ENCODE data around the gene CBLN1.

The CBLN1 gene

GRCh38 chr16:49281480-49281842, at the start of gene CBLN1:
Gene CBLN1 (minus strand): TSS chr16:49281838. CDS start chr16:49281465, 373 bp downstream.
- DNase-seq (ENCODE audit: low spot score), result no peak

- DNase-seq (ENCODE audit: low spot score), result peak; percentile 92
Observed at GRCh38 chr16:49330562-49331201, 49.0 kb upstream of the CBLN1 start.

- DNase-seq (ENCODE audit: low spot score), result no peak
Observed at GRCh38 chr16:49328325-49328724, 46.7 kb upstream of the CBLN1 start.

- no peak for DNase-seq (ENCODE audit: low spot score)
Observed at GRCh38 chr16:49327466-49327865, 45.8 kb upstream of the CBLN1 start.

GRCh38 chr16:49324703-49325102, 43.1 kb upstream of the CBLN1 start:
- DNase-seq (ENCODE audit: low spot score), result peak; percentile 68

- DNase-seq (ENCODE audit: low spot score), result peak; percentile 66
Observed at GRCh38 chr16:49315602-49316001, 34.0 kb upstream of the CBLN1 start.

- DNase-seq (ENCODE audit: low spot score), result peak; percentile 91
Observed at GRCh38 chr16:49312389-49312985, 30.8 kb upstream of the CBLN1 start.

- DNase-seq (ENCODE audit: low spot score), result peak; percentile 51
Observed at GRCh38 chr16:49311823-49312222, 30.2 kb upstream of the CBLN1 start.

GRCh38 chr16:49307176-49307575, 25.5 kb upstream of the CBLN1 start:
- DNase-seq (ENCODE audit: low spot score), result no peak

- DNase-seq (ENCODE audit: low spot score), result no peak
Observed at GRCh38 chr16:49305406-49305805, 23.8 kb upstream of the CBLN1 start.

GRCh38 chr16:49292413-49292812, 10.8 kb upstream of the CBLN1 start:
- DNase-seq (ENCODE audit: low spot score), result peak; percentile 74

GRCh38 chr16:49287572-49287971, 5.9 kb upstream of the CBLN1 start:
- DNase-seq (ENCODE audit: low spot score), result peak; percentile 66

GRCh38 chr16:49284962-49285361, 3.3 kb upstream of the CBLN1 start:
- peak; percentile 51 for DNase-seq (ENCODE audit: low spot score)

- peak; percentile 58 for DNase-seq (ENCODE audit: low spot score)
Observed at GRCh38 chr16:49283376-49284049, 1.9 kb upstream of the CBLN1 start.

GRCh38 chr16:49282690-49283375, 1.2 kb upstream of the CBLN1 start:
- peak; percentile 50 for DNase-seq (ENCODE audit: low spot score)

- peak; percentile 91 for DNase-seq (ENCODE audit: low spot score)
Observed at GRCh38 chr16:49281843-49282642, 405 bp upstream of the CBLN1 start.

- no peak for DNase-seq (ENCODE audit: low spot score)
Observed at GRCh38 chr16:49280841-49281371, 732 bp downstream of the CBLN1 start.

- no peak for DNase-seq (ENCODE audit: low spot score)
Observed at GRCh38 chr16:49280105-49280741, 1.4 kb downstream of the CBLN1 start.

- peak; percentile 40 for DNase-seq (ENCODE audit: low spot score)
Observed at GRCh38 chr16:49278944-49279725, 2.5 kb downstream of the CBLN1 start.

GRCh38 chr16:49278567-49278827, 3.1 kb downstream of the CBLN1 start:
- DNase-seq (ENCODE audit: low spot score), result no peak
